Measurements from ENCODE around the gene PSMD2.
A peak's percentile ranks its signal among the peaks of the same experiment; 100 is the strongest.

The PSMD2 gene

DNA sequence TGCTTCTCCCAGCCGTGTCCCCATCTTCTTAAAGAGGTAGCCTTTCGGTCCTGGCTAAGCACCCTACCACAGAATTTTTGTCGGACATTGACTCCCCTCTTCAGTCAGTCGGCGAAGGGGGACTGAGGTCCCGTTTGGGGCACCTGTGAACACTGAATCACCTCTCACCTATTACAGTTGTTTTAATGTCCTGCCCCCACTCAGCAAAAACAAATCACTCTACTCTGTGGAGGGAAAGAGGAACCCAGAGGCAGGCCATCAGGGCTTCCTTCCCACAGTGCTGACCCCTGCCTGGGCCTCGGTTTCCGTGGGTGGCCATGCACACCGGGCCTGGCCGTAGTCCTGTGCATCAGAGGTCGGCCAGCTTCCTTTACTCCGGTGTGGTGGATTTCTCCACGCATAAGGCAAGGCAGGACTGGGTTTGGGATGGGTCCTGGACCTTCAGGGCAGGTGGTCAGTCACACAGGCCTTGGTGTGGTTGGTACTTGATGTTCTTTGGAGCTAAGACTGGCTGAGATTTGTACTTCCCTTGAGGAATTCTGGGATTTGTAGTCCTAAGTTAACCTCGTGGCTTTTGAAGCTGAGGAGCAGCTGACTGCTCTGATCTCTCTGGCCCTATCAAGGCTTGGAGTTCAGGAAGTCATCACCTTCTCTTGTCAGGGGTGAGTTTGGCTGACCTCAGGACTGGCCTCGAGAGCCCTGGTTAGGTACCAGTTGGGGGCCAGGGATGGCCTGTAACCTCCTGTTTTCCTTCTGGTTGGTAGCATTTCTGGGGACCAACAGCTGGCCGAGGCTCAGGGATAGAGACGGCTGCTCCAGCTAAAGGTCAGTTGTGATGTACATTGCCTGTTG is 37.7 kb downstream of the PSMD2 start:
- peaks cover 34% of the 10 kb centered on the region for H3F3A ChIP-seq (ENCODE audit: insufficient read depth)
- no peak overlapping the region for H3K27ac ChIP-seq (ENCODE audit: low read depth, low read length)
- H2AFZ ChIP-seq (ENCODE audit: low read depth, low read length, severe bottlenecking), result no peak overlapping the region
- H3K9me3 ChIP-seq (ENCODE audit: insufficient read depth, low read length), result no peaks in the 10 kb centered on the region
- peaks cover 3% of the 10 kb centered on the region; the same call in 1 of the 2 replicates for H4K20me1 ChIP-seq (ENCODE audit: low read depth, low read length)
- no peaks in the 10 kb centered on the region for H3K27me3 ChIP-seq (ENCODE audit: low read length)
- peak overlapping the region; percentile 80 for H3K4me3 ChIP-seq (ENCODE audit: insufficient read depth, low read length, poor library complexity, severe bottlenecking)
- H3K36me3 ChIP-seq (ENCODE audit: low read length), result peaks cover 16% of the 10 kb centered on the region; the same call in 1 of the 2 replicates
- peak overlapping the region; percentile 65 for H3K9ac ChIP-seq (ENCODE audit: low read length)
- H3K79me2 ChIP-seq (ENCODE audit: insufficient read depth, low read length), result no peaks in the 10 kb centered on the region
- no peak for TF ChIP-seq EZH2phosphoT487 (conservative IDR thresholded peaks at IDR 0.05; ENCODE audit: low read length)
- TF ChIP-seq, protein P1, sequence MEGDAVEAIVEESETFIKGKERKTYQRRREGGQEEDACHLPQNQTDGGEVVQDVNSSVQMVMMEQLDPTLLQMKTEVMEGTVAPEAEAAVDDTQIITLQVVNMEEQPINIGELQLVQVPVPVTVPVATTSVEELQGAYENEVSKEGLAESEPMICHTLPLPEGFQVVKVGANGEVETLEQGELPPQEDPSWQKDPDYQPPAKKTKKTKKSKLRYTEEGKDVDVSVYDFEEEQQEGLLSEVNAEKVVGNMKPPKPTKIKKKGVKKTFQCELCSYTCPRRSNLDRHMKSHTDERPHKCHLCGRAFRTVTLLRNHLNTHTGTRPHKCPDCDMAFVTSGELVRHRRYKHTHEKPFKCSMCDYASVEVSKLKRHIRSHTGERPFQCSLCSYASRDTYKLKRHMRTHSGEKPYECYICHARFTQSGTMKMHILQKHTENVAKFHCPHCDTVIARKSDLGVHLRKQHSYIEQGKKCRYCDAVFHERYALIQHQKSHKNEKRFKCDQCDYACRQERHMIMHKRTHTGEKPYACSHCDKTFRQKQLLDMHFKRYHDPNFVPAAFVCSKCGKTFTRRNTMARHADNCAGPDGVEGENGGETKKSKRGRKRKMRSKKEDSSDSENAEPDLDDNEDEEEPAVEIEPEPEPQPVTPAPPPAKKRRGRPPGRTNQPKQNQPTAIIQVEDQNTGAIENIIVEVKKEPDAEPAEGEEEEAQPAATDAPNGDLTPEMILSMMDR (IDR thresholded peaks at IDR 0.05; ENCODE audit: insufficient read depth, low read length, poor library complexity, severe bottlenecking), result no peak
- H3K9me2 ChIP-seq (replicated peaks; ENCODE audit: insufficient read depth, low read length), result no peaks in the 10 kb centered on the region
- H3K4me2 ChIP-seq (ENCODE audit: low read depth, low read length, poor library complexity, severe bottlenecking), result peak overlapping the region; percentile 71

DNA sequence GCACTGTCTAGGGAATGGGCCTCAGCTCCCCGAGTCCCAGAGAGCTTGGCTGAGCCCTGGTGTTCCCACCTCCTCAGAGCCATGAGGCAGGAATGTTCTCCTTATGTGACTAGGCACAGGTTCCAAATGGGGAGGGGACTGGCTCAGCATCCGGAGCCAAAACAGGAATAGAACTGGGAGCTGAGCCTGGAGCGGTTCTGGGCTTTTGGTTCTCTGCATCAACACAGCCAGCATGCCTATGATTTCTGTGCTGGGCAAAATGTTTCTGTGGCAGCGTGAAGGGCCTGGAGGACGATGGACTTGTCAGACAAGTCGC is 38.3 kb downstream of the PSMD2 start, which contains the start of gene FAM131A:
Gene FAM131A, plus strand, starts transcription at position 202 of the 316 bp plus-strand sequence. Its CDS starts 31 bp downstream, at position 233.
- Histone ChIP-seq H4K20me1 (ENCODE audit: low read depth, low read length) (peaks cover 3% of the 10 kb centered on the region; the same call in 1 of the 2 replicates), H3K9ac (ENCODE audit: low read length) (peak within 1 kb of the TSS; percentile 65), H3K9me2 (replicated peaks; ENCODE audit: insufficient read depth, low read length) (no peaks in the 10 kb centered on the region), H3K27ac (ENCODE audit: low read depth, low read length) (no peak within 1 kb of the TSS), H3K79me2 (ENCODE audit: insufficient read depth, low read length) (no peaks in the 10 kb centered on the region), H3K4me2 (ENCODE audit: low read depth, low read length, poor library complexity, severe bottlenecking) (peak within 1 kb of the TSS; percentile 71), H3F3A (ENCODE audit: insufficient read depth) (peaks cover 33% of the 10 kb centered on the region), H2AFZ (ENCODE audit: low read depth, low read length, severe bottlenecking) (no peak within 1 kb of the TSS), H3K36me3 (ENCODE audit: low read length) (0 out of 2 replicates have a peak, but pooled peaks cover 12% of the 10 kb centered on the region), H3K9me3 (ENCODE audit: insufficient read depth, low read length) (no peaks in the 10 kb centered on the region), H3K27me3 (ENCODE audit: low read length) (no peaks in the 10 kb centered on the region), H3K4me3 (ENCODE audit: insufficient read depth, low read length, poor library complexity, severe bottlenecking) (peak within 1 kb of the TSS; percentile 80)
- TF ChIP-seq EZH2phosphoT487 (conservative IDR thresholded peaks at IDR 0.05; ENCODE audit: low read length), result no peak
- TF ChIP-seq, protein P1 (IDR thresholded peaks at IDR 0.05; ENCODE audit: insufficient read depth, low read length, poor library complexity, severe bottlenecking), result no peak

DNA sequence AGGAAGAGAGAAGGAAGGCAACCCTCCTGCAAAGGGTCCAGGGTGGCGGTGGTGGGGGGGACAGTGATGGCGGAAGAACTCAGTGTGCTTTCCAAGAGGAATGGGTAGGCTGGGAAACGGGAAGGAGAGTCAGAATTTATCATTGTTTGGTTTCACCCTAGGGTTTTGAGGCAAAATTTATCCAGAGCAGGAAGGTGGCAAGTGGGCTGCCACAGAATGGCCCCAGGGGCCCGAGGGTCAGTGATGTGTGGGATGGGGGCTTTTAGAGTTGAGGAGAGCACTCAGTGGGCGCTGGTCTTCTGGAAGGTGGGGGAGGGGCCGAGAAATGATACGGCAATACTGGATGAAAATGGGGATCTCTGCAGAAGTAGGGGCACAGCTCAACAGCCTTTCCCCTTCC is 38.9 kb downstream of the PSMD2 start:
- Histone ChIP-seq H3K4me3 (ENCODE audit: insufficient read depth, low read length, poor library complexity, severe bottlenecking) (no peak overlapping the region), H2AFZ (ENCODE audit: low read depth, low read length, severe bottlenecking) (no peak overlapping the region), H3F3A (ENCODE audit: insufficient read depth) (peaks cover 27% of the 10 kb centered on the region), H3K79me2 (ENCODE audit: insufficient read depth, low read length) (no peaks in the 10 kb centered on the region), H3K36me3 (ENCODE audit: low read length) (0 out of 2 replicates have a peak, but pooled peaks cover 8% of the 10 kb centered on the region), H3K9ac (ENCODE audit: low read length) (no peak overlapping the region), H4K20me1 (ENCODE audit: low read depth, low read length) (peaks cover 3% of the 10 kb centered on the region; the same call in 1 of the 2 replicates), H3K9me3 (ENCODE audit: insufficient read depth, low read length) (no peaks in the 10 kb centered on the region), H3K27ac (ENCODE audit: low read depth, low read length) (no peak overlapping the region), H3K4me2 (ENCODE audit: low read depth, low read length, poor library complexity, severe bottlenecking) (no peak overlapping the region), H3K9me2 (replicated peaks; ENCODE audit: insufficient read depth, low read length) (no peaks in the 10 kb centered on the region), H3K27me3 (ENCODE audit: low read length) (no peaks in the 10 kb centered on the region)
- TF ChIP-seq EZH2phosphoT487 (conservative IDR thresholded peaks at IDR 0.05; ENCODE audit: low read length), result no peak
- TF ChIP-seq, protein P1 (IDR thresholded peaks at IDR 0.05; ENCODE audit: insufficient read depth, low read length, poor library complexity, severe bottlenecking), result no peak
